Activated T-helper 1 cell treated with anti-CD3 and anti-CD28 coated beads, Interleukin-12 subunit alpha, Interleukin-12 subunit beta, Interleukin-2, Interleukin-4 antibody, amounts not matched to agents 30 ng/mL and 10 ng/mL and 1 ng/mL, durations not matched to agents 14 hours and 24 hours and 36 hours (primary cell): ENCODE results near the gene ZNF232. TPM values are rescaled to one million over a fixed set of nuclear protein-coding genes. Genes with fewer than 3 reads are reported as not detected.
"Not testable (repeated sequence)": the region's sequence is repeated elsewhere in the genome, so short reads cannot be mapped to it uniquely, and the experiment has no call there.

Experiments used
- DNase-seq: peaks from one replicate; pipeline ENCODE4 v3.0.0; 2021; ENCODE audit warnings: low spot score
- H3K27ac Mint-ChIP-seq: one replicate; pipeline ENCODE4 v1.8.0; 2021; ENCODE audit warnings: mild to moderate bottlenecking, mixed read lengths
- H3K27me3 Mint-ChIP-seq: one replicate; pipeline ENCODE4 v1.8.0; 2022; ENCODE audit warnings: mild to moderate bottlenecking, moderate library complexity, mixed read lengths; ENCODE audit not compliant: insufficient read depth
- H3K36me3 Mint-ChIP-seq: one replicate; pipeline ENCODE4 v1.8.0; 2021; ENCODE audit warnings: low read depth, mixed read lengths
- H3K4me1 Mint-ChIP-seq: one replicate; pipeline ENCODE4 v1.8.0; 2021; ENCODE audit warnings: low read depth, mixed read lengths
- H3K4me3 Mint-ChIP-seq: one replicate; pipeline ENCODE4 v1.8.0; 2021; ENCODE audit warnings: mild to moderate bottlenecking, moderate library complexity, mixed read lengths
- H3K9me3 Mint-ChIP-seq: one replicate; pipeline ENCODE4 v1.8.0; 2021; ENCODE audit warnings: mixed read lengths
- intact Hi-C: fragments of 100-400 bp; cut with micrococcal nuclease; formaldehyde crosslinking; loops from one replicate; pipeline ENCODE4 v1.15.1; 2024
- total RNA-seq: library from RNA; stranded (reverse); gene quantifications from 2 replicates; pipeline ENCODE4 v1.2.3, GENCODE V29; 2022

The ZNF232 gene
- 17.3 and 19.3 TPM in 2 replicates for total RNA-seq

GRCh38 chr17:5111402-5112204 is at the start of gene ZNF232:
TSS of gene ZNF232 (minus strand) at chr17:5111878. CDS start at chr17:5111822, 56 bp downstream.
- intact Hi-C loops, result loop anchor here (1.0 to 10.0 kb wide), 5 partner anchors 33 to 376 kb away; partner anchors contain the start of genes C1QBP, DERL2, MIS12 and RABEP1

GRCh38 chr17:5160702-5161101 is 49.0 kb upstream of the ZNF232 start:
- DNase-seq, intact Hi-C loops: not testable (repeated sequence)

More at GRCh38 chr17:5111402-5112204, at the start of gene ZNF232:
- Mint-ChIP-seq H3K9me3 (peaks cover 27% of the 10 kb centered on the region), H3K36me3 (peaks cover 46% of the 10 kb centered on the region), H3K27ac (peak within 1 kb of the TSS; percentile 79), H3K27me3 (peaks cover 6% of the 10 kb centered on the region), H3K4me3 (peak within 1 kb of the TSS; percentile 86), H3K4me1 (peaks cover 13% of the 10 kb centered on the region)
- DNase-seq, result peak; percentile 91

DNA sequence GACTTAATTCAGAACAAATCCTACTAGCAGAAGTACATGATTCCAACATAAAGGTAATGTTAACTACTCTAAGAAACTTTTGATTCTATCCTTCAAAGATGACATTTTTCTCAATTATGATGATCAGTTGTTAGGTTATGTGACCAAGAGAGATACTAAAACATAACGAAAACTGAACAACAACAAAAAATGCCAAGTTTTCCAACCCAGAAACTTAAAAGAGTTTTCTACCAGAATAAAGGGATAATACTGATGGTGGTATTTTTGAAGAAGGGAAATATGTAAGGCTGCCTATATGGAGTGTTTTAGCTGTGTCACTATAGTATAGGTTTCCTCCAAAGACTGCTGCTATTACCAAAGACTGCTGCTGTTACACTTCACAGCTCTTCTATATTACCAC is 34.4 kb upstream of the ZNF232 start:
- H3K4me3 Mint-ChIP-seq, H3K36me3 Mint-ChIP-seq, H3K9me3 Mint-ChIP-seq, H3K27ac Mint-ChIP-seq, intact Hi-C loops, DNase-seq, H3K4me1 Mint-ChIP-seq: not testable (repeated sequence)
- H3K27me3 Mint-ChIP-seq, result peaks cover 15% of the 10 kb centered on the region

More at GRCh38 chr17:5160702-5161101, 49.0 kb upstream of the ZNF232 start:
- not testable (repeated sequence) for H3K4me1 Mint-ChIP-seq, H3K27ac Mint-ChIP-seq, H3K36me3 Mint-ChIP-seq, H3K4me3 Mint-ChIP-seq
- peaks cover 13% of the 10 kb centered on the region for H3K27me3 Mint-ChIP-seq
- H3K9me3 Mint-ChIP-seq, result peaks cover 10% of the 10 kb centered on the region

GRCh38 chr17:5142877-5143276 is 31.2 kb upstream of the ZNF232 start:
- H3K4me1 Mint-ChIP-seq, H3K9me3 Mint-ChIP-seq, intact Hi-C loops, DNase-seq, H3K4me3 Mint-ChIP-seq, H3K27ac Mint-ChIP-seq, H3K36me3 Mint-ChIP-seq: not testable (repeated sequence)
- peaks cover 15% of the 10 kb centered on the region for H3K27me3 Mint-ChIP-seq

DNA sequence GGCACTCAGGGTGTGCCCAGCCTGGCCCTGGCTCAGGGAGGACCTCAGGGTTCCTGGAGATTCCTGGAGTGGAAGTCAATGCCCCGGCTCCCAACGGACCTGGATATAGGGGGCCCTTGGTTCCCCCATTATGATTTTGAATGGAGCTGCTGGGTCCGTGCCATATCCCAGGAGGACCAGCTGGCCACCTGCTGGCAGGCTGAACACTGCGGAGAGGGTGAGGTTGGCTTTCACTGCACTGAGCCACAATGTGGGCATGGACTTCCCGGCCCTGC is 27.7 kb upstream of the ZNF232 start:
- Mint-ChIP-seq H3K36me3 (no peaks in the 10 kb centered on the region), H3K27ac (no peak overlapping the region), H3K4me3 (no peak overlapping the region), H3K9me3 (no peaks in the 10 kb centered on the region), H3K4me1 (no peaks in the 10 kb centered on the region), H3K27me3 (no peaks in the 10 kb centered on the region)
- DNase-seq, result no peak
- intact Hi-C loops, result no loop called here

DNA sequence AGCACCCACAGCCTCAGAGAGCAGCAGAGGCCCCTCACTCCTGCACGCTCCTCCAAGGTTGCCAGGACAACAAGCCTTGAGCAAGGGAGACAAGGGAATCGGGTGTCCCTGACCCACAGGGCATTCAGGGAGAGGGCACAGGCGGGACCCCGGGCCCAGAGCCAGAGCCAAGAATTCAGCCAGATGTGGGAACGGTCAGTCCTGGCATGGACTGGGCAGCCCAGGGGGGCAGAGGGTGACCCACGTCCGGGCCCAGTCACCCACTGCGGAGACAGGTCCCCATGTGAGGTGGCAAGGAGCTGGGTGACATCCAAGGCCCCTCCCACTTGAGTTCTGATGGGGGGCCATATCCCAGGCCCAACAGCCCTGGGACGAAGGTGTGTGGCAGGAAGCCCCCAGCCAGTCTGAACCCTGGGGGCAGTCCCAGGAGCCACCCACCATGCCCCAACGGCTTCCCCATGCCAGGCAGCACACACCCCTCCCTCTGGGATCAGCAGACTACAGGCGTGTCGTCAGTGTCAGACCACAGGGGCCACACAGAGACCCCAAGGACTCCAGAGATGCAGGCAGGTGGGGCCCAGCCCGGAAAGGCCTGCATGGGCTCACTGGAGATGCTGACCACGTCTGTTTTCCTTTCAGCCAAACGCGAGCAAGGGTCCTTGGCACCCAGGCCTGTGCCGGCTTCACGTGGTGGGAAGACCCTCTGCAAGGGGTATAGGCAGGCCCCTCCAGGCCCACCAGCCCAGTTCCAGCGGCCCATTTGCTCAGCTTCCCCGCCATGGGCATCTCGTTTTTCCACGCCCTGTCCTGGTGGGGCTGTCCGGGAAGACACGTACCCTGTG is 27.2 kb upstream of the ZNF232 start:
- no peak for DNase-seq
- H3K4me3 Mint-ChIP-seq, result no peak overlapping the region
- intact Hi-C loops, result no loop called here
- H3K9me3 Mint-ChIP-seq, result no peaks in the 10 kb centered on the region
- no peaks in the 10 kb centered on the region for H3K4me1 Mint-ChIP-seq
- no peaks in the 10 kb centered on the region for H3K36me3 Mint-ChIP-seq
- H3K27me3 Mint-ChIP-seq, result no peaks in the 10 kb centered on the region
- H3K27ac Mint-ChIP-seq, result no peak overlapping the region

DNA sequence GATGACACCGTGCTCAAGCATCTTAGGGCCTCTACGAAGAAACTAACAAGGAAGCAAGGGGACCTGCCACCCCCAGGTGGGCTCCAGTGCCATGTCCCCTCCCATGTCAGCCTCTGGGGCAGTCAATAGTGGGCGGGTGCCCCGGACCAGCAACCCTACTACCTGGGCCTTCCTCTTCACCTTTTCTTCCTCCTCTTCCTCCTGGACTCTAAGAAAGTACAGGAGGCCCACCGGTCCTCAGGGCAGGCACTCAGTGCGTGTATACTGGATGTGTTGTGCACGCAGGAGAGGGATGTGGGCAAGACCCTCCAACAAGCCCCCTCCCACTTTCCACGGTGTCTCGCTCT is 26.5 kb upstream of the ZNF232 start:
- intact Hi-C loops, result not testable (repeated sequence)

DNA sequence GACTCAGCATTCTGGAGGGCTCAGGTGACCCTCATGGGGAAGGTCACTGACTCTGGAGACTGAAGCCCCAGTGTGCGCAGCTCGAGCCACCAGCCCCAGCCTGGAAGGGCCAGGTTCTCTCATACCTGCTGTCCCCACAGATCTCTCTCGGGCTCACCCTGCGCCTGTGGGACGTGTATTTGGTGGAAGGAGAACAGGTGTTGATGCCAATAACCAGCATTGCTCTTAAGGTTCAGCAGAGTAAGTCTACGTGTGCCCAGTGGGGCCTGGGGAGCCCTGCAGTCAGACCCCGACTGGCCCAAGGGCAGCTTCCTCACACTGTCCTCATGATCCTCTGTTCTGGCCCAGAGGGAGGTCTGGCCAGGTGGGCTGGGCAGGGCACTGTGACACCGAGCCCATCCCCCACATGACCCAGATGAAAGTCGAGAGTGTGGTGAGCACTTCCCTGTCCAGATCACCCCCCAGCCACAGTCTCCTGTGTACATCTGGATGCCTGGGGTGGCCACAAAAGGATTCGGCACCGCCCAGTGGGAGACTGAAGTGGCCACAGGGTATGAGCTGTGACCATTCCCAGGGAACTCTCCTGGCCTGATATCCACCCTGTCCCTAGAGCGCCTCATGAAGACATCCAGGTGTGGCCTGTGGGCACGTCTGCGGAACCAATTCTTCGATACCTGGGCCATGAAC is 26.0 kb upstream of the ZNF232 start:
- H3K27ac Mint-ChIP-seq, H3K9me3 Mint-ChIP-seq, H3K36me3 Mint-ChIP-seq, intact Hi-C loops, H3K27me3 Mint-ChIP-seq, H3K4me3 Mint-ChIP-seq, H3K4me1 Mint-ChIP-seq, DNase-seq: not testable (repeated sequence)

More for the DNA sequence above, 26.5 kb upstream of the ZNF232 start:
- not testable (repeated sequence) for DNase-seq, H3K4me1 Mint-ChIP-seq, H3K36me3 Mint-ChIP-seq, H3K27ac Mint-ChIP-seq, H3K9me3 Mint-ChIP-seq, H3K4me3 Mint-ChIP-seq, H3K27me3 Mint-ChIP-seq

- DNase-seq, H3K4me3 Mint-ChIP-seq, H3K9me3 Mint-ChIP-seq, H3K4me1 Mint-ChIP-seq, H3K27me3 Mint-ChIP-seq, intact Hi-C loops, H3K36me3 Mint-ChIP-seq, H3K27ac Mint-ChIP-seq: not testable (repeated sequence)
These were observed 25.1 kb upstream of the ZNF232 start for GRCh38 chr17:5136580-5137412.

- Mint-ChIP-seq H3K9me3 (no peaks in the 10 kb centered on the region), H3K4me1 (no peaks in the 10 kb centered on the region)
- DNase-seq, result no peak
These were observed 24.3 kb upstream of the ZNF232 start for GRCh38 chr17:5135726-5136579.

GRCh38 chr17:5135131-5135712 is 23.5 kb upstream of the ZNF232 start:
- H3K36me3 Mint-ChIP-seq, intact Hi-C loops, H3K27ac Mint-ChIP-seq, H3K27me3 Mint-ChIP-seq, H3K4me1 Mint-ChIP-seq, H3K4me3 Mint-ChIP-seq, DNase-seq, H3K9me3 Mint-ChIP-seq: not testable (repeated sequence)

More at GRCh38 chr17:5135726-5136579, 24.3 kb upstream of the ZNF232 start:
- intact Hi-C loops, result no loop called here
- H3K4me3 Mint-ChIP-seq, result no peak overlapping the region
- no peak overlapping the region for H3K27ac Mint-ChIP-seq
- no peaks in the 10 kb centered on the region for H3K36me3 Mint-ChIP-seq
- peaks cover 2% of the 10 kb centered on the region for H3K27me3 Mint-ChIP-seq
